ENCODE measurements around the gene CKB.

The CKB gene

GRCh38 chr14:103549361-103550311, 27.0 kb upstream of the CKB start:
- no peak for DNase-seq (ENCODE audit: low read depth)

DNA sequence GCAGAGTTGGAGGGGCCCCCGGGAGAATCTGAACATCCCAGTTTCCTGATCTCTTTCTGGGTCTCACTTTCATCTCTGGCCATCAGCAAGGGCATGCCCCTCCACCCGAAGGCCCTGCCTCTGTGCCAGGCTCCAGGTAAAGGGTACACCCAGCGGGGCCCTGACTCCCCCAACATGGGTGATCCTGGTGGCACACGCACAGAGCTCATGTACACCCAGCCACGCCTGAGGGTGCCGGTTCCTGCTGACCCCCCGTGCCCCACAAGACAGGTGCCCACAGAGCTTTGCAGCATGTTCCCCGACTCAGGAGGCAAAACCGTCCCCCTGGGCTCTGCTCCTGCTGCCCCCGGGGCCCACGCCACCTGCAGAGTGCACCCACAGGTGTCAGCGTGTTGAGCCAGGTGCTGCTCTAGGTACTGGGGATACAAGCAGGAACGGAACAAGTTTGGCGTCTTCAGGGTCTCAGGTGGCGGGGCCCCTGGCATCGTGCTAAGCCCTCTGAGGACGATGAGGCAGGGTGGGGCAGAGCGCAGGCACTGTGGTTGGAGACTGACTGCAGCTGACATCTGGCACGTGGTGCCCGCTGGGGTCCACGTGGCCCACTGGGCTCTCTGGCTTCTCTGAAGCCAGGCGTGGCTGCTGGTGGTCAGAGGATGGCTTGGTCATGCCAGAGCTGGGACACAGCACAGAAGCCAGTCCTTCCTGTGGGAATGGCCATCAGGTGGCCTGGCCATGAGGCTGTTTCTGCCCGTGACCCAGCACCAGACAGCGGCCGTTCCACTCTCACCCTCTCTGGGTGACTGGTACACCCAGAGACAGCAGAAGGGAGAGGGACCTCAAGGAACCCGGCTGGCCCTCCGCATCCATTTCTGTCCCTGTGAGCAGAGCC, 26.1 kb upstream of the CKB start:
- DNase-seq (ENCODE audit: low read depth), result no peak

GRCh38 chr14:103547941-103548462, 25.4 kb upstream of the CKB start:
- DNase-seq (ENCODE audit: low read depth), result no peak

- DNase-seq (ENCODE audit: low read depth), result no peak
Measured at GRCh38 chr14:103547455-103547940, 24.9 kb upstream of the CKB start.

DNA sequence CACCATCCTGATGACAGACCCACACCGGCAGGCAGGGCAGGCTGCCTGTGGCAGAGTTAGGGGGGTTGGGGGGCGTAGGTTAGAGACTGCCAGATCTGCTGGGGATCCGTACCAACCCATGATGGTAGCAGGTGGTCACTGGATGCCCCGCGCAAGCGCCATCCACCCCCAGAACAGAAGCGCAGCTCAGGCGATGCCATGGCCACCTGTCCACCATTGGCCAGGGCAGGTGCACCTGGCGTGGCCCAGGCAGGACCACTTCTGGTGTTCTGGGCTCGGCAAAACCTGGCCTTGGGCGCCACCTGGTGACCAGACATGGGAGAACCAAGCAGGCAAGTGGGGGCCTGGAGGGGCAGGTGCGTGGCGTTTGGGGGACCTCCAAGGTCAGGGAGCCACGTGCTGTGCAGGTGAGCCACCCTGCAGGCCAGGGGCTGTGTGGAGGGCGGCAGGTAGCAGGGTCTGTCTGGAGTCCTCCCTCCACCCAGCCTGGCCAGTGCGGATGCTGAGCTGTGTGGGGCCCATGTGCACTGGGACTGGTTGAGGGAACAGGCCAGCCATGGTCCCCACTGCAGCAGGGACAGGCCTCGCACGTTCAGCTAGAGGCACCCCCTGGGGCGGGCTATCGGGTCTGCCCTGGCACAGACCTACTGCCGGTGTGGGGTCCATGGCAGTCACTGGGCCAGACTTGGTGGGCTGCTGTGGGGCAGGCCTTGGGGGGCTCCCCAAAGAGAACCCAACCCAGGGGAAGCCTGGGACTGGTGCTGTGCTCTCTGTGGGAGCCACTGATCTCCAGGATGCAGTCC, 24.2 kb upstream of the CKB start:
- DNase-seq (ENCODE audit: low read depth), result no peak

DNA sequence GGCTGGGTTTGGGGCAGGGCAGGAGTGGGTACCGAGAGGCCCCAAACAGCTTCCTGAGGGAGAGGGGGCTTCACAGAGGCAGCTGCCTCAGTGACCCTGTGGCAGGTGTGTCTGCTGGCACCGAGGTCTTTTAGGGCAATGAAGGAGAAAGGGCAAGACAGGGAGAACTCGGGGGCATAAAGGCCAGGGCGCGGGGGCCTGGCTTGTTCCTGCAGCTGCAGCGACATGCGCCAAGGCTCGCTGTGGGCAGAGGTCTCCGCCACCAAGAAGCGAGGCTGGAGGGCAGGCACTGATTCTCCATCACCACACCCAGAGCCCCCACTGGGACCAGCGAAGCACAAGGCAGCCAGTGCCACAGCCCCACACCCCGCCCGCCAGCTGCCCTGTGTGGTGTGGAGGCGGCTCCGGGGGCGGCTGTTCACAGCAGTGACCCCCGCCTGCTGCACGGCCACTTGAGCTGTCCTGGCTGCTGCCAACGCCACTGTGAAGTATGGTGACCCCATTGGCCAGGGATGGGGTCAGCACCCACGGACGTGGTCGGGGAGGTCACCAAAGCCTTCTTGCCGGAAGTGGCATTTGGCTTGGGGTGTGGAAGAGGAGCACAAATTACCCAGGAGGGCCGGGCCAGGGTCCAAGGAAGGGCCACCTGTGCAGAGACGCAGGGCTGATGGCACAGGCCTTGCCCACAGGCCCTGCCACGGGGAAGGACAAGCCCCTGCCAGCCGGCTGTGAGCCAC, 23.5 kb upstream of the CKB start:
- DNase-seq (ENCODE audit: low read depth), result no peak

DNA sequence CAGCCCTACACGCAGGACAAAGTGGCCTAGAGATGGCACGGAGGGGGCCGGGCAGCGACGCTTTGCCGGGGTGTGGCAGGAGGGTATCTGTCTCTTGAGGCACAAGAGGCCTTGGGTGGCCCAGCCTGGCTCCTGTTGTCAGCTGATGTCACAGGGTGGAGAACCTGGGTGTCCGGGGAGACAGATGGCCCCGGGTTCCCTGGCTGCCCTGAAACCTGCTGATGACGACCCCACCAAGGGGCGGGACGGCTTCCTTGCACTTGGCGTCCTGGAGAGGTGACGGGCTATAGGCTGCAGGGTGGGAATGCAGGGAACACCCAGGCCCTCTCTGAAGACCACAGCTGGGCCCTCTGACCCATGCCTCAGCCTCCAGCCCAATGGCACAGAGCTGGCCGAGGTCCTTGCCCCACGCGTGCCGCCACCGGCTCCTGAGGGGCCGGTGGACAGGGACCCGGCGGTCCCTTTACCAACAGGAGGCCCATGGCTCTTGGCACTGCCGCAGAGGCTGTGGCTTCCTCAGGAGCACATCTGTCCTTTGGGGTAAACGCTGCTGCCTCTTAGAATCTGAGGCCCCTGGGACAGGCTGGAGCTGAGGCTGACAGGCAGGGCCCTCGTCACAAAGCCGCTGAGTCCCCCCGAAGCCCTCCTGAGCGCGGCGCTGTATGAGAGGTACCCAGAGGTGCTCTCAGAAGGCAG, 22.7 kb upstream of the CKB start:
- no peak for DNase-seq (ENCODE audit: low read depth)

DNA sequence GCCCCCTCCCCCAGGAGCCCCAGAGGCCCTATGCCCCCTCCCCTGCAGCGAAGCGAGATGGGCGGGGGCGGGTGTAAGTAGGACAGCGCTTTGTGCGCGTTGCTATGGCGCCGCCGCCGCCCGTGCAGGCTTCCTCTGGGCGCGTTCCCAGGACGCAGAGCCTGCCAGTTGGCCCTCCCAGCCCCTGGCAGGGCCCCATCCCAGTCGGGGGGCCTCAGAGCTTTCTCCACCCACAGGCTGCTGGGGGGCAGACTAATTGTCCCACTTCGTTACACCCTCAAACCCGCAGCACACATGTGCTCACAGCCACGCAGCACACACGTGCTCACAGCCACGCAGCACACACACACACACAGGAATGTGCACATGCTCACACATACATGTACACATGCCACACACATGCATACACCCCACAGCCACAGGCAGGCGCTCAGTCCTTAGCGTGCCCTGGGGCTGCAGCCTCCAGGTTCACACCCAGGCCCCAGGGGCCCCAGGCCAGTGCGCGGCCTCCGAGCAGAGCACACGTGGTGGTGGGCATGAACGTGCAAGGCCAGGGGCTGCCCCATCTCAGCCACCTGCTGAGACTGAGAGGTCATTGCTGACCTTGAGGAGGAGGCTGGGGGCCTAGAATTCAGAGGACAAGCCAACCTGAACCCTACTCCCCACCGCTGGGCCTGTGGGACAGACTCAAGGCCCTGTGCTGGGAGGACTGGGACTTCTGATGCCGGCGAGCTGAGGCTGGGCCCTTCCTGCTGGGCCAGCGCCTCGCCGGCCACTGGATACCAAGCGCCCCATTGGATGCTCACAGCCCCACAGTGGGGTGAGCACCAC, 22.0 kb upstream of the CKB start:
- DNase-seq (ENCODE audit: low read depth), result no peak

DNA sequence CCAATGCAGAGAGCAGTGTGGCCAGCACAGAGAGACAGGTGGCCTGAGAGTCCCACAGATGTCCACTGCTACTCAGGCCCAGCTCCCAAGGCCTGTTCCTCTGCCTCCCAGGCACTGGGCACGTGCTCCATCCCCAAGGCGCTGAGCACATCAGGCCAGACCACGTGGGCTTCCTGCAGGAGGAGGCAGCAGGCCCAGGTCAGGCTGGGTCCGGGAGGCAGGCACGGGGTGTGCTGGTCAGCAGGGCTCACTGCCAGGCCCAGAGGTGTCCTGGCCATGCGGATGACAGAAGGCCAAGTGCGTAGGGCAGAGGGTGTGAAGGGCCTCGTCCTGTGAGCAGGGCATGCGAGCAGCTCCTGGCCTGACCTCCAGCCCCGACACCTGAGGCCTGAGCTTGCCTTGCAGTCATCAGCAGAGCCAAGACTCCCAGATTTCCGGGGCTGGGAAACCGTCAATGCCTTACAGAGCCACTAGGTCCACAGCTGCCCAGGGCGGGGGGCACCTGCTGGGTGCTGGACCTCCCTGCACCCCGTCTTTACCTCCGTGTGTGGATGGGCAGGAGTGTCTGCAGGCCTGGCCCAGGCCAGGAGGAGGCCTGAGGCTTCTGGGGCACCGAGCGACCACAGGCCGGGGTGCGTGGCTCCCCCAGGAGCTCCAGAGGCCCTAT, 21.2 kb upstream of the CKB start:
- no peak for DNase-seq (ENCODE audit: low read depth)

DNA sequence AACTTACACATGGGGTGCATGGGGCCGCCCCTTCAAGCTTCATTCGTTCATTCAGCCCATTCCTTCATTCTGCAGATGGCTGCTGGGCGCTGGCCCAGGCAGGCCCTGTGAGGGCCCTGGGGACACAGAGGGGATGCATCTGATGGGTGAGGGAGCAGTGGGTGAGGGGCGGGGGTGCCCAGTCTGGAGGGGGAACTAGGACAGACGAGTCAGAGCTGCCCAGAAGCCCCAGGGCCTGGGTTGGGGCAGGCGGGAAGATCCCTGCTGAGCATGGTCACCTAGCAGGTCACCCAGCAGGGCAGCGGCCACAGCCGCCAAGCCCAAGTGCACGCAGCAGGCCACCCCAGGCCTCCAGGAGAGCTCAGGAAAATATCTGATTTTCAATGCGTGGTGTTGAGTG, 20.5 kb upstream of the CKB start:
- no peak for DNase-seq (ENCODE audit: low read depth)

- no peak for DNase-seq (ENCODE audit: low read depth)
Measured at GRCh38 chr14:103542605-103543088, 20.0 kb upstream of the CKB start.

GRCh38 chr14:103541709-103542604, 19.3 kb upstream of the CKB start:
- no peak for DNase-seq (ENCODE audit: low read depth)

DNA sequence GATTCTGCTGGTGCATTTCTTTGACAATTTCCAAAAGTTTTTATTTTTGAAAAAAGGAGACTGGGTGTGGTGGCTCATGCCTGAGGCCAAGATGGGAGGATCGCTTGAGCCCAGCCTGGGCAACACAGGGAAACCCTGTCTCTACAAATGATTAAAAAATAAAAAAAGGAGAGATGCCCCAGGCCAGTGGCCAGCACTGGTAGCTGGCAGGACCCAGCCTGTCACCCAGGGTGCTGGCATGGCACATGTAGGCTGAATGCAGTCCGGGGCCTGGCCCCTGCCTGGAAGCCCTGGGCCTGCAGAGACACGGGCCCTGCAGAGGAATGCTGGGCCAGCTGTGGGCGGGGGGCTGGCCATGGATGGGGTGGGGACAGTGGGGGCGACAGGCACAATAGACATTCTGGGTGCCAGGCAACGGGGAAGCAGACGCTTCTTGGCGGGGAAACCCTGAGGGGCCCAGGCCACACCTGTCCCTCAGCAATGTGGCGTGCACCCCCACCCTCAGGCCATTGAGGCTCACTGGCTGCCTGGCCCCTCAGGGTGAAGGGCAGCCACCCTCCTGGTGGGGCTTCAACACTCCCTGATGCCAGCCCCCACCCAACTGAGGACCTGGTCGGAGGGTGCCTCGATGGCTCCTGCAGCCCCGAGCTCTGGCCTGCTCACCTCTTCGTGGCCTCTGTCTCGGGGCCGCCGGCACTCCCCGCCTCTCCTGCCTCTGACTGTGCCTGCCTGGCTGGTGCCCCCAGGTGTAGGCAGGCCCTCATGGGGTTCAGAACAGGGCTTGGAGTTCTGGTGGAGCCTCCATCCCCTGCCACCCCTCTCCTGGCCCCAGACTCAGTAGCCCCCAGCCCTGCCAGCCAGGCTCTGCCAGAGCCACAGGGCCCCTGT, 18.4 kb upstream of the CKB start:
- no peak for DNase-seq (ENCODE audit: low read depth)

GRCh38 chr14:103539056-103539825, 16.6 kb upstream of the CKB start:
- DNase-seq (ENCODE audit: low read depth), result no peak

GRCh38 chr14:103538291-103539055, 15.8 kb upstream of the CKB start:
- DNase-seq (ENCODE audit: low read depth), result no peak
